Measurements from ENCODE around the gene KCTD16. TPM values are rescaled to one million over a fixed set of nuclear protein-coding genes. Genes with fewer than 3 reads are reported as not detected.

Gene KCTD16
- polyA plus RNA-seq, 1 of the 3 experiments (the other 2 are of a cell fraction), result 0.03 TPM

GRCh38 chr5:144368556-144368955, 197.9 kb downstream of the KCTD16 start:
- H4K20me1 ChIP-seq (ENCODE audit: insufficient read depth), result no peaks in the 10 kb centered on the region
- no peaks in the 10 kb centered on the region for H3F3A ChIP-seq (replicated peaks; ENCODE audit: insufficient read depth)
- no peak overlapping the region for H3K9ac ChIP-seq
- H3K27me3 ChIP-seq (ENCODE audit: insufficient read depth), result no peaks in the 10 kb centered on the region
- H3K4me2 ChIP-seq, result no peak overlapping the region
- H2AFZ ChIP-seq (ENCODE audit: low read depth), result no peak overlapping the region
- CTCF ChIA-PET, result no interaction called here
- TF ChIP-seq TAF1 (IDR thresholded peaks at IDR 0.05; ENCODE audit: borderline replicate concordance, low read depth, low read length) (no peak), CTCF (IDR thresholded peaks at IDR 0.05) (no peak), EP300 (IDR thresholded peaks at IDR 0.05; ENCODE audit: borderline replicate concordance in 1 of 2, low read depth in 1 of 2, low read length in 1 of 2) (no peak)
- TF ChIP-seq, protein P1, sequence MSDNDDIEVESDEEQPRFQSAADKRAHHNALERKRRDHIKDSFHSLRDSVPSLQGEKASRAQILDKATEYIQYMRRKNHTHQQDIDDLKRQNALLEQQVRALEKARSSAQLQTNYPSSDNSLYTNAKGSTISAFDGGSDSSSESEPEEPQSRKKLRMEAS (IDR thresholded peaks at IDR 0.05; ENCODE audit: low read depth), result no peak
- TF ChIP-seq, protein P2, sequence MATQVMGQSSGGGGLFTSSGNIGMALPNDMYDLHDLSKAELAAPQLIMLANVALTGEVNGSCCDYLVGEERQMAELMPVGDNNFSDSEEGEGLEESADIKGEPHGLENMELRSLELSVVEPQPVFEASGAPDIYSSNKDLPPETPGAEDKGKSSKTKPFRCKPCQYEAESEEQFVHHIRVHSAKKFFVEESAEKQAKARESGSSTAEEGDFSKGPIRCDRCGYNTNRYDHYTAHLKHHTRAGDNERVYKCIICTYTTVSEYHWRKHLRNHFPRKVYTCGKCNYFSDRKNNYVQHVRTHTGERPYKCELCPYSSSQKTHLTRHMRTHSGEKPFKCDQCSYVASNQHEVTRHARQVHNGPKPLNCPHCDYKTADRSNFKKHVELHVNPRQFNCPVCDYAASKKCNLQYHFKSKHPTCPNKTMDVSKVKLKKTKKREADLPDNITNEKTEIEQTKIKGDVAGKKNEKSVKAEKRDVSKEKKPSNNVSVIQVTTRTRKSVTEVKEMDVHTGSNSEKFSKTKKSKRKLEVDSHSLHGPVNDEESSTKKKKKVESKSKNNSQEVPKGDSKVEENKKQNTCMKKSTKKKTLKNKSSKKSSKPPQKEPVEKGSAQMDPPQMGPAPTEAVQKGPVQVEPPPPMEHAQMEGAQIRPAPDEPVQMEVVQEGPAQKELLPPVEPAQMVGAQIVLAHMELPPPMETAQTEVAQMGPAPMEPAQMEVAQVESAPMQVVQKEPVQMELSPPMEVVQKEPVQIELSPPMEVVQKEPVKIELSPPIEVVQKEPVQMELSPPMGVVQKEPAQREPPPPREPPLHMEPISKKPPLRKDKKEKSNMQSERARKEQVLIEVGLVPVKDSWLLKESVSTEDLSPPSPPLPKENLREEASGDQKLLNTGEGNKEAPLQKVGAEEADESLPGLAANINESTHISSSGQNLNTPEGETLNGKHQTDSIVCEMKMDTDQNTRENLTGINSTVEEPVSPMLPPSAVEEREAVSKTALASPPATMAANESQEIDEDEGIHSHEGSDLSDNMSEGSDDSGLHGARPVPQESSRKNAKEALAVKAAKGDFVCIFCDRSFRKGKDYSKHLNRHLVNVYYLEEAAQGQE (IDR thresholded peaks at IDR 0.05; ENCODE audit: low read depth, low read length), result no peak
- no peaks in the 10 kb centered on the region for H3K36me3 ChIP-seq (replicated peaks in 1 of 2; ENCODE audit: control insufficient read depth in 1 of 2, insufficient read depth in 2 of 2, low read length in 1 of 2)
- H3K9me3 ChIP-seq, result no peaks in the 10 kb centered on the region
- H3K79me2 ChIP-seq (ENCODE audit: insufficient read depth), result no peaks in the 10 kb centered on the region
- POLR2A ChIA-PET, result no interaction called here
- no peak overlapping the region for H3K27ac ChIP-seq (ENCODE audit: low read depth in 2 of 2, low read length in 1 of 2)
- no peak for DNase-seq
- no peaks in the 10 kb centered on the region for H3K9me2 ChIP-seq
- WGBS (ENCODE audit: low lambda C conversion rate), result 23% methylated on average over 4 of the region's 4 CpGs
- H3K4me1 ChIP-seq (ENCODE audit: control insufficient read depth in 1 of 2, insufficient read depth in 2 of 2, low read depth in 1 of 2, low read length in 1 of 2), result peaks cover 0 to 8% of the 10 kb centered on the region in 2 experiments; a peak in 2 of 4 replicates
- no peak overlapping the region for H3K4me3 ChIP-seq (ENCODE audit: low read depth in 2 of 2, low read length in 1 of 2)

GRCh38 chr5:144369006-144369405, 198.3 kb downstream of the KCTD16 start:
- H3K79me2 ChIP-seq (ENCODE audit: insufficient read depth), result no peaks in the 10 kb centered on the region
- H3K9me3 ChIP-seq, result no peaks in the 10 kb centered on the region
- H3K36me3 ChIP-seq (replicated peaks in 1 of 2; ENCODE audit: control insufficient read depth in 1 of 2, insufficient read depth in 2 of 2, low read length in 1 of 2), result no peaks in the 10 kb centered on the region
- POLR2A ChIA-PET, result no interaction called here
- H3K4me1 ChIP-seq (ENCODE audit: control insufficient read depth in 1 of 2, insufficient read depth in 2 of 2, low read depth in 1 of 2, low read length in 1 of 2), result peaks cover 0 to 8% of the 10 kb centered on the region in 2 experiments; a peak in 2 of 4 replicates
- H3K9me2 ChIP-seq, result no peaks in the 10 kb centered on the region
- H2AFZ ChIP-seq (ENCODE audit: low read depth), result no peak overlapping the region
- no peaks in the 10 kb centered on the region for H3F3A ChIP-seq (replicated peaks; ENCODE audit: insufficient read depth)
- no peak for DNase-seq
- H3K27ac ChIP-seq (ENCODE audit: low read depth in 2 of 2, low read length in 1 of 2), result no peak overlapping the region
- CTCF ChIA-PET, result no interaction called here
- H3K9ac ChIP-seq, result no peak overlapping the region
- H3K4me2 ChIP-seq, result no peak overlapping the region
- no peak overlapping the region for H3K4me3 ChIP-seq (ENCODE audit: low read depth in 2 of 2, low read length in 1 of 2)
- WGBS (ENCODE audit: low lambda C conversion rate), result 54% methylated on average over 4 of the region's 4 CpGs
- no peaks in the 10 kb centered on the region for H4K20me1 ChIP-seq (ENCODE audit: insufficient read depth)
- no peaks in the 10 kb centered on the region for H3K27me3 ChIP-seq (ENCODE audit: insufficient read depth)
- TF ChIP-seq RXRA (IDR thresholded peaks at IDR 0.05; ENCODE audit: borderline replicate concordance, low read depth), result no peak
- no peak for TF ChIP-seq NFIC (IDR thresholded peaks at IDR 0.05; ENCODE audit: borderline replicate concordance)
- no peak for TF ChIP-seq EP300 (IDR thresholded peaks at IDR 0.05; ENCODE audit: borderline replicate concordance in 1 of 2, low read depth in 1 of 2, low read length in 1 of 2)
- TF ChIP-seq, protein P2 (IDR thresholded peaks at IDR 0.05; ENCODE audit: low read depth, low read length), result no peak
- no peak for TF ChIP-seq EZH2phosphoT487 (IDR thresholded peaks at IDR 0.05; ENCODE audit: borderline replicate concordance, low read depth)
- no peak for TF ChIP-seq GABPA (IDR thresholded peaks at IDR 0.05; ENCODE audit: low read depth)
- TF ChIP-seq CTCF (IDR thresholded peaks at IDR 0.05), result no peak
- TF ChIP-seq POLR2AphosphoS5 (IDR thresholded peaks at IDR 0.05; ENCODE audit: low read depth, low read length), result no peak
- TF ChIP-seq MEF2A (IDR thresholded peaks at IDR 0.05; ENCODE audit: borderline replicate concordance, low read depth), result no peak
- no peak for TF ChIP-seq NRF1 (IDR thresholded peaks at IDR 0.05; ENCODE audit: low read depth, low read length)
- no peak for TF ChIP-seq YY1 (IDR thresholded peaks at IDR 0.05; ENCODE audit: low read depth)
- TF ChIP-seq TAF1 (IDR thresholded peaks at IDR 0.05; ENCODE audit: borderline replicate concordance, low read depth, low read length), result no peak
- TF ChIP-seq CHD2 (IDR thresholded peaks at IDR 0.05; ENCODE audit: low read length, partially characterized antibody), result no peak
- TF ChIP-seq RCOR1 (IDR thresholded peaks at IDR 0.05; ENCODE audit: low read length), result no peak

Measured in SK-N-SH (cell line).